Neural cell (in vitro differentiated cells): ENCODE data around the gene LIMS1. TPM values are rescaled to one million over a fixed set of nuclear protein-coding genes. Genes with fewer than 3 reads are reported as not detected.

Experiments
- H2AFZ ChIP-seq: fragments of 200-600, 300-800 bp; sonication (generic), shearing (Covaris generic); 2 replicates; pipeline ENCODE4 v1.6.0; 2014; ENCODE audit warnings: low read depth, mild to moderate bottlenecking, antibody characterized with exemption, low read length, moderate library complexity
- H3F3A ChIP-seq: fragments of 200-600 bp; shearing (Covaris generic); 2 replicates; pipeline ENCODE4 v1.6.1; 2016; ENCODE audit warnings: mild to moderate bottlenecking, moderate library complexity, mixed read lengths, antibody characterized with exemption, low read length; ENCODE audit not compliant: insufficient read depth, poor library complexity, severe bottlenecking
- H3K27ac ChIP-seq: fragments of 200-600, 300-800 bp; sonication (generic), shearing (Covaris generic); 2 replicates; pipeline ENCODE4 v1.5.1; 2014; ENCODE audit warnings: mild to moderate bottlenecking, low read length, moderate library complexity
- H3K27me3 ChIP-seq: fragments of 300-800, 200-600 bp; sonication (generic), shearing (Covaris generic); 2 replicates; pipeline ENCODE4 v1.6.0; 2014; ENCODE audit warnings: mild to moderate bottlenecking, low read depth, low read length, moderate library complexity; ENCODE audit not compliant: insufficient read depth
- H3K36me3 ChIP-seq: fragments of 300-800, 200-600 bp; sonication (generic), shearing (Covaris generic); 2 replicates; pipeline ENCODE4 v1.5.1; 2014; ENCODE audit warnings: mild to moderate bottlenecking, antibody characterized with exemption, low read length, moderate library complexity; ENCODE audit not compliant: insufficient read depth
- H3K4me2 ChIP-seq: fragments of 300-800, 200-600 bp; sonication (generic), shearing (Covaris generic); 2 replicates; pipeline ENCODE4 v1.6.0; 2014; ENCODE audit warnings: mild to moderate bottlenecking, low read length
- H3K4me3 ChIP-seq: fragments of 300-800, 200-600 bp; sonication (generic), shearing (Covaris generic); 2 replicates; pipeline ENCODE4 v1.5.1; 2014; ENCODE audit warnings: mild to moderate bottlenecking, low read length, moderate library complexity
- H3K79me2 ChIP-seq: fragments of 200-600 bp; shearing (Covaris generic); replicated peaks from 2 replicates; pipeline ENCODE4 v1.6.0; 2014; ENCODE audit warnings: mild to moderate bottlenecking, low read length, moderate library complexity; ENCODE audit not compliant: insufficient read depth
- H3K9ac ChIP-seq: fragments of 300-800, 200-600 bp; sonication (generic), shearing (Covaris generic); 2 replicates; pipeline ENCODE4 v1.6.1; 2016; ENCODE audit warnings: mild to moderate bottlenecking, low read length, mixed read lengths
- H3K9me2 ChIP-seq: fragments of 200-600 bp; shearing (Covaris generic); 2 replicates; pipeline ENCODE4 v1.6.1; 2016; ENCODE audit warnings: mild to moderate bottlenecking, low read length, mixed read lengths; ENCODE audit not compliant: insufficient read depth
- H3K9me3 ChIP-seq: fragments of 200-600, 300-800 bp; sonication (generic), shearing (Covaris generic); 2 replicates; pipeline ENCODE4 v1.6.1; 2016; ENCODE audit warnings: mild to moderate bottlenecking, mixed run types, low read length, moderate library complexity, mixed read lengths
- H4K20me1 ChIP-seq: fragments of 200-600 bp; shearing (Covaris generic); 2 replicates; pipeline ENCODE4 v1.6.1; 2016; ENCODE audit warnings: mild to moderate bottlenecking, mixed run types; ENCODE audit not compliant: insufficient read depth
- EP300 ChIP-seq: fragments of 450-650 bp; conservative IDR thresholded peaks from 2 replicates; pipeline ENCODE4 v1.6.1; 2014; ENCODE audit warnings: antibody characterized with exemption, mild to moderate bottlenecking, moderate library complexity; ENCODE audit not compliant: poor library complexity, severe bottlenecking
- EZH2 ChIP-seq: fragments of 200-600, 300-800 bp; shearing (Covaris generic), sonication (generic); IDR thresholded peaks from 2 replicates; pipeline ENCODE4 v1.6.1; 2014; ENCODE audit warnings: antibody characterized with exemption, low read length, borderline replicate concordance, mild to moderate bottlenecking; ENCODE audit not compliant: insufficient read depth, poor library complexity, severe bottlenecking
- MXI1 ChIP-seq: fragments of 450-650 bp; conservative IDR thresholded peaks from 2 replicates; pipeline ENCODE4 v1.6.1; 2014; ENCODE audit warnings: antibody characterized with exemption, mild to moderate bottlenecking; ENCODE audit not compliant: poor library complexity, severe bottlenecking
- POLR2AphosphoS5 ChIP-seq: IDR thresholded peaks from 2 replicates; pipeline ENCODE4 v1.6.1; 2012
- RAD21 ChIP-seq: fragments of 450-650 bp; conservative IDR thresholded peaks from 2 replicates; pipeline ENCODE4 v1.6.1; 2014; ENCODE audit warnings: antibody characterized with exemption, mild to moderate bottlenecking, moderate library complexity
- SMC3 ChIP-seq: fragments of 450-650 bp; conservative IDR thresholded peaks from 2 replicates; pipeline ENCODE4 v1.6.1; 2014; ENCODE audit warnings: antibody characterized with exemption, mild to moderate bottlenecking, moderate library complexity; ENCODE audit not compliant: poor library complexity
- TAF1 ChIP-seq: IDR thresholded peaks from 2 replicates; pipeline ENCODE4 v1.6.1; 2012; ENCODE audit warnings: low read depth
- polyA plus RNA-seq: library from polyadenylated mRNA; depleted of rRNA; stranded (reverse); fragments of >200 nt; gene quantifications from 2 replicates; pipeline ENCODE4 v1.2.3, GENCODE V29; 2014
- TF ChIP-seq, protein P1 (sequence below): IDR thresholded peaks from 2 replicates; pipeline ENCODE4 v1.6.1; 2012; ENCODE audit warnings: borderline replicate concordance
- TF ChIP-seq, protein P2 (sequence below): fragments of 450-650 bp; IDR thresholded peaks from 2 replicates; pipeline ENCODE4 v1.5.1; 2014; ENCODE audit warnings: antibody characterized with exemption, mild to moderate bottlenecking, moderate library complexity; ENCODE audit not compliant: poor library complexity, severe bottlenecking

The LIMS1 gene
- polyA plus RNA-seq, 1 donor from 2014 or later = 12.3 TPM

DNA sequence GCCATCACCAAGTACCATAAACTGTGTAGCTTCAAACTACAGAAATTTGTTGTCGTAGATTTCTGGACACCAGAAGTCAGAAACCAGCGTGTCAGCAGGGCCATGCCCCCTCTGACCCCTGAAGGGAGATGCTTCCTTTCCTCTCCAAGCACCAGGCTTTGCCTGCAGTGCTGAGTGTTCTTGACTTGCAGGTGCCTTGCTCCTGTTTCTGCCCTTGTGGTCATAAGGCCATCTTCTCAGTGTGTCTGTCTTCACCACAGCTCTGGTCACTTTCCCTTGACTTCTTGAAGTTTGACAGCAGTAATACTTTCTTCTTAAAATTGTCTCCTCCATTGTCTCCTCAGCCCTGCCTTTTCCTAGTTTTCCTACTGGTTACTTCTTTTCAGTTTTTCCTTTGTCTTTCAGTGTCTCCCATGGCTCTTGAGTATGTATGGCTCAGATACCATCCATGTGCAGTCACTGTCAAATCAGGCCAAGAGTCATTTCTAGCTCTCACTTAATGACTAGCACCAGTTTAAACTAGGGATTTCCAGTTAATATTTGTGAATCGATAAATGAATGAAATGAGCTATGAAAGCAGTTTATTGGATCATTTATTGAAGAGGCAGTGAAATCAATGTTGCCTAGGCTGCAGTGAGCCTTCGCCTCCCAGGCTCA is 93.8 kb downstream of the LIMS1 start:
- Histone ChIP-seq H3K4me2 (no peak overlapping the region), H3K79me2 (no peaks in the 10 kb centered on the region), H3K36me3 (no peaks in the 10 kb centered on the region), H3K9me2 (no peaks in the 10 kb centered on the region), H3K9me3 (no peaks in the 10 kb centered on the region), H3K27me3 (no peaks in the 10 kb centered on the region), H2AFZ (no peak overlapping the region), H3K27ac (no peak overlapping the region), H3F3A (no peaks in the 10 kb centered on the region), H4K20me1 (no peaks in the 10 kb centered on the region), H3K9ac (no peak overlapping the region), H3K4me3 (no peak overlapping the region)
- no peak for TF ChIP-seq MXI1
- no peak for TF ChIP-seq RAD21
- TF ChIP-seq, protein P1, sequence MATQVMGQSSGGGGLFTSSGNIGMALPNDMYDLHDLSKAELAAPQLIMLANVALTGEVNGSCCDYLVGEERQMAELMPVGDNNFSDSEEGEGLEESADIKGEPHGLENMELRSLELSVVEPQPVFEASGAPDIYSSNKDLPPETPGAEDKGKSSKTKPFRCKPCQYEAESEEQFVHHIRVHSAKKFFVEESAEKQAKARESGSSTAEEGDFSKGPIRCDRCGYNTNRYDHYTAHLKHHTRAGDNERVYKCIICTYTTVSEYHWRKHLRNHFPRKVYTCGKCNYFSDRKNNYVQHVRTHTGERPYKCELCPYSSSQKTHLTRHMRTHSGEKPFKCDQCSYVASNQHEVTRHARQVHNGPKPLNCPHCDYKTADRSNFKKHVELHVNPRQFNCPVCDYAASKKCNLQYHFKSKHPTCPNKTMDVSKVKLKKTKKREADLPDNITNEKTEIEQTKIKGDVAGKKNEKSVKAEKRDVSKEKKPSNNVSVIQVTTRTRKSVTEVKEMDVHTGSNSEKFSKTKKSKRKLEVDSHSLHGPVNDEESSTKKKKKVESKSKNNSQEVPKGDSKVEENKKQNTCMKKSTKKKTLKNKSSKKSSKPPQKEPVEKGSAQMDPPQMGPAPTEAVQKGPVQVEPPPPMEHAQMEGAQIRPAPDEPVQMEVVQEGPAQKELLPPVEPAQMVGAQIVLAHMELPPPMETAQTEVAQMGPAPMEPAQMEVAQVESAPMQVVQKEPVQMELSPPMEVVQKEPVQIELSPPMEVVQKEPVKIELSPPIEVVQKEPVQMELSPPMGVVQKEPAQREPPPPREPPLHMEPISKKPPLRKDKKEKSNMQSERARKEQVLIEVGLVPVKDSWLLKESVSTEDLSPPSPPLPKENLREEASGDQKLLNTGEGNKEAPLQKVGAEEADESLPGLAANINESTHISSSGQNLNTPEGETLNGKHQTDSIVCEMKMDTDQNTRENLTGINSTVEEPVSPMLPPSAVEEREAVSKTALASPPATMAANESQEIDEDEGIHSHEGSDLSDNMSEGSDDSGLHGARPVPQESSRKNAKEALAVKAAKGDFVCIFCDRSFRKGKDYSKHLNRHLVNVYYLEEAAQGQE = no peak
- TF ChIP-seq EZH2 = no peak
- no peak for TF ChIP-seq TAF1
- no peak for TF ChIP-seq POLR2AphosphoS5

DNA sequence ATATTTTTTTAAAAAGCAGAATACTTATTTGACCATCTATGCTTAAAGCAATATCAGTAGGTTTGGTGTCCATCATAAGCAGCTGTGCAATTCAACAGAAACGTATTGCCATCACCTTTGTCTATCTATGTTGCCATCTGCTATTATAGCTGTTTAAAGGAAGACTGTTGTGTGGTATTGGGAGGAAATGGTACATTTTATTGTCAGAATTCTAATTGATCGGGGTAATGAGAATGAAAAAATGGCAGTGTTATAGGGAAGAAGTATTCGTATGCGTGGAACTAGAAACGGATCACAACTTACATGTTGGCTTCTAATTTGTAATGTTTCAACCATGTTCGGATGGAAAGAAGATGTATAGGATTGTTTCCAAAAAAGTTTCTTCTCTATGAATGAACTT is 94.7 kb downstream of the LIMS1 start:
- Histone ChIP-seq H3F3A (no peaks in the 10 kb centered on the region), H3K36me3 (no peaks in the 10 kb centered on the region), H3K79me2 (no peaks in the 10 kb centered on the region), H3K9me2 (no peaks in the 10 kb centered on the region), H3K27me3 (no peaks in the 10 kb centered on the region), H2AFZ (no peak overlapping the region), H4K20me1 (no peaks in the 10 kb centered on the region), H3K9me3 (no peaks in the 10 kb centered on the region), H3K9ac (no peak overlapping the region), H3K4me2 (no peak overlapping the region), H3K27ac (no peak overlapping the region), H3K4me3 (no peak overlapping the region)
- TF ChIP-seq EZH2 (no peak), RAD21 (no peak), EP300 (no peak), POLR2AphosphoS5 (no peak), SMC3 (no peak)
- TF ChIP-seq, protein P2, sequence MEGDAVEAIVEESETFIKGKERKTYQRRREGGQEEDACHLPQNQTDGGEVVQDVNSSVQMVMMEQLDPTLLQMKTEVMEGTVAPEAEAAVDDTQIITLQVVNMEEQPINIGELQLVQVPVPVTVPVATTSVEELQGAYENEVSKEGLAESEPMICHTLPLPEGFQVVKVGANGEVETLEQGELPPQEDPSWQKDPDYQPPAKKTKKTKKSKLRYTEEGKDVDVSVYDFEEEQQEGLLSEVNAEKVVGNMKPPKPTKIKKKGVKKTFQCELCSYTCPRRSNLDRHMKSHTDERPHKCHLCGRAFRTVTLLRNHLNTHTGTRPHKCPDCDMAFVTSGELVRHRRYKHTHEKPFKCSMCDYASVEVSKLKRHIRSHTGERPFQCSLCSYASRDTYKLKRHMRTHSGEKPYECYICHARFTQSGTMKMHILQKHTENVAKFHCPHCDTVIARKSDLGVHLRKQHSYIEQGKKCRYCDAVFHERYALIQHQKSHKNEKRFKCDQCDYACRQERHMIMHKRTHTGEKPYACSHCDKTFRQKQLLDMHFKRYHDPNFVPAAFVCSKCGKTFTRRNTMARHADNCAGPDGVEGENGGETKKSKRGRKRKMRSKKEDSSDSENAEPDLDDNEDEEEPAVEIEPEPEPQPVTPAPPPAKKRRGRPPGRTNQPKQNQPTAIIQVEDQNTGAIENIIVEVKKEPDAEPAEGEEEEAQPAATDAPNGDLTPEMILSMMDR = no peak
